ENCODE results near the gene TLR4.

The TLR4 gene

GRCh38 chr9:117744856-117745389 lies 40.7 kb downstream of the TLR4 start:
- no peak for DNase-seq (ENCODE audit: low spot score)

- no peak for DNase-seq (ENCODE audit: low spot score)
Observed at GRCh38 chr9:117745598-117745997, 41.4 kb downstream of the TLR4 start.

- no peak for DNase-seq (ENCODE audit: low spot score)
Observed at GRCh38 chr9:117746263-117746662, 42.1 kb downstream of the TLR4 start.

GRCh38 chr9:117747386-117747970 lies 43.3 kb downstream of the TLR4 start:
- no peak for DNase-seq (ENCODE audit: low spot score)

GRCh38 chr9:117750401-117750800 lies 46.2 kb downstream of the TLR4 start:
- no peak for DNase-seq (ENCODE audit: low spot score)

- DNase-seq (ENCODE audit: low spot score): no peak
Observed at GRCh38 chr9:117752894-117753293, 48.7 kb downstream of the TLR4 start.

GRCh38 chr9:117757561-117758190 lies 53.5 kb downstream of the TLR4 start:
- no peak for DNase-seq (ENCODE audit: low spot score)

- no peak for DNase-seq (ENCODE audit: low spot score)
Observed at GRCh38 chr9:117763314-117763713, 59.1 kb downstream of the TLR4 start.

- DNase-seq (ENCODE audit: low spot score): no peak
Observed at GRCh38 chr9:117768750-117769395, 64.7 kb downstream of the TLR4 start.

GRCh38 chr9:117771136-117771535 lies 66.9 kb downstream of the TLR4 start:
- DNase-seq (ENCODE audit: low spot score): no peak

GRCh38 chr9:117772960-117773359 lies 68.8 kb downstream of the TLR4 start:
- DNase-seq (ENCODE audit: low spot score): no peak

Small RNAs within 50 kb of the gene (small RNA-seq; reads per million reads assigned to genes)
- gene RNU6-1082P: 0 reads per million in 2 experiments

Measured in SK-N-DZ (cell line).